ENCODE data around the gene KCNK10.

KCNK10 gene

GRCh38 chr14:88321692-88322503 is 1.2 kb downstream of the KCNK10 start:
- Histone ChIP-seq H3K27ac (ENCODE audit: low read depth in 2 of 2, low read length in 2 of 2) (no peak overlapping the region), H3K9me3 (ENCODE audit: control insufficient read depth in 2 of 2, low read length in 2 of 2) (no peaks in the 10 kb centered on the region), H3K4me1 (ENCODE audit: control insufficient read depth in 2 of 2, insufficient read depth in 2 of 2, low read length in 2 of 2) (peaks cover 0 to 3% of the 10 kb centered on the region in 2 donors), H3K27me3 (ENCODE audit: control insufficient read depth in 2 of 2, insufficient read depth in 2 of 2, low read length in 2 of 2) (peaks cover 54 to 69% of the 10 kb centered on the region in 2 donors), H3K36me3 (ENCODE audit: control insufficient read depth in 2 of 2, insufficient read depth in 2 of 2, low read length in 2 of 2) (no peaks in the 10 kb centered on the region), H3K4me3 (ENCODE audit: low read length in 2 of 2) (no peak overlapping the region), H3K9ac (ENCODE audit: low read depth in 1 of 2, low read length in 2 of 2) (no peak overlapping the region)

DNA sequence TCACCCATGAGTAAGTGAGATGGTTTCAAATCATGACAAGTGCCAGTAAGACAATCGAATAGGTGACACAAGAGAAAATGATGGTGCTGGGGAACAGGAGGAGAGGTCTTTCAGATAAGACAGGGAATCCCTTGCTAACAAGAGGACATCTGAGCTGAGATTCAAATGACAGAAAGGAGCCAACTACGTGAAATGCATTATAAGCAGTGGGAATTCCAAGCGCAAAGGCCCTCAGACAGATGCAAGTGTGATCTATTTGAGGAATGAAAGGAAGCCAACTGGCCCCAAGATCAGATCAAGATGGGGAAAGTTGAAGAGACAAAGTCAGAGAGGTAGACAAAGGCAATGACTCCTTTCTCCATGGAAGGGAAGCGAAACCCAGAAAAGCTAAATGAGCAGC is 4.7 kb downstream of the KCNK10 start:
- Histone ChIP-seq H3K36me3 (ENCODE audit: control insufficient read depth in 2 of 2, insufficient read depth in 2 of 2, low read length in 2 of 2) (no peaks in the 10 kb centered on the region), H3K9ac (ENCODE audit: low read depth in 1 of 2, low read length in 2 of 2) (no peak overlapping the region), H3K27me3 (ENCODE audit: control insufficient read depth in 2 of 2, insufficient read depth in 2 of 2, low read length in 2 of 2) (peaks cover 26 to 43% of the 10 kb centered on the region in 2 donors), H3K9me3 (ENCODE audit: control insufficient read depth in 2 of 2, low read length in 2 of 2) (no peaks in the 10 kb centered on the region), H3K4me3 (ENCODE audit: low read length in 2 of 2) (no peak overlapping the region), H3K4me1 (ENCODE audit: control insufficient read depth in 2 of 2, insufficient read depth in 2 of 2, low read length in 2 of 2) (peaks cover 0 to 3% of the 10 kb centered on the region in 2 donors), H3K27ac (ENCODE audit: low read depth in 2 of 2, low read length in 2 of 2) (no peak overlapping the region)

DNA sequence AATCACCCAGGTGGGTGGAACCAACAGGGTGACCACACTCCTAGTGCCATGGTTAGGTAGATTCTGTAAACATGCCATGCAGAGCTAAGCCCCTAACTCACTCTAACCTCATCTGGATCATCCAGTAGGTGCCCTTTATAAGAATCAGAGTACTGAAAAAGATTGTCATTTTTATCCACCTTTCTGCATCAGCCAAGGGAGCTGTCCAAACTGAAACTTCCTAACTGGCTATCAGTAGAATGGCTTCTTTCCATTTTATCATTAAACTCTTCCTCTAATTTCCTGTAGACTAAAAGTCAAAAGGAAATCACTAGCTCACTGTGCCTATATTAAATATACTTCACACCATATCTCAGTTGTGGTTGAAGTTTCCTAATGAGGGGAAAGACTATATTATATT is 6.5 kb downstream of the KCNK10 start:
- Histone ChIP-seq H3K9ac (ENCODE audit: low read depth in 1 of 2, low read length in 2 of 2) (no peak overlapping the region), H3K9me3 (ENCODE audit: control insufficient read depth in 2 of 2, low read length in 2 of 2) (no peaks in the 10 kb centered on the region), H3K36me3 (ENCODE audit: control insufficient read depth in 2 of 2, insufficient read depth in 2 of 2, low read length in 2 of 2) (no peaks in the 10 kb centered on the region), H3K27me3 (ENCODE audit: control insufficient read depth in 2 of 2, insufficient read depth in 2 of 2, low read length in 2 of 2) (peaks cover 17 to 27% of the 10 kb centered on the region in 2 donors), H3K4me1 (ENCODE audit: control insufficient read depth in 2 of 2, insufficient read depth in 2 of 2, low read length in 2 of 2) (no peaks in the 10 kb centered on the region), H3K27ac (ENCODE audit: low read depth in 2 of 2, low read length in 2 of 2) (no peak overlapping the region), H3K4me3 (ENCODE audit: low read length in 2 of 2) (no peak overlapping the region)

GRCh38 chr14:88312257-88312656 is 10.8 kb downstream of the KCNK10 start:
- Histone ChIP-seq H3K9me3 (ENCODE audit: control insufficient read depth in 2 of 2, low read length in 2 of 2) (no peaks in the 10 kb centered on the region), H3K4me1 (ENCODE audit: control insufficient read depth in 2 of 2, insufficient read depth in 2 of 2, low read length in 2 of 2) (no peaks in the 10 kb centered on the region), H3K4me3 (ENCODE audit: low read length in 2 of 2) (no peak overlapping the region), H3K36me3 (ENCODE audit: control insufficient read depth in 2 of 2, insufficient read depth in 2 of 2, low read length in 2 of 2) (no peaks in the 10 kb centered on the region), H3K9ac (ENCODE audit: low read depth in 1 of 2, low read length in 2 of 2) (no peak overlapping the region), H3K27ac (ENCODE audit: low read depth in 2 of 2, low read length in 2 of 2) (no peak overlapping the region), H3K27me3 (ENCODE audit: control insufficient read depth in 2 of 2, insufficient read depth in 2 of 2, low read length in 2 of 2) (peaks cover 0 to 4% of the 10 kb centered on the region in 2 donors)

DNA sequence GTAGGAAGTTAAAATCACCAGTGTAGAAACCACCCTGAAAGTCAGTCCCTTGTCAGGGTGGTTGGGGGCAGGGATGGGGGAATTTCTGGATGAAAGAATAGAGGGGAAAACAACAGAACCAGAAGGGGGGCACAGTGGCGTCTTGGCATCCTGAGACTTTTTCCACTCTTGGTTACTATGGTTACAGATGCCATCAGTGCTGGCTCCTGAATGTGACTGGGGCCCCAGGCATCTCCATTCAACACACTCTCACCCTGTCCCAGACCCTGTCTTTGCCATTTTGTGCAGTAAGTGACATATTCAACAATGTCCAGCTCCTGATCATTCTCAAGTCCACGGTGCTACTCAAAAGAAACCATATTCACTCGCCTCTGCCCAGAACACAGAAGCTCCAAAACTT is 11.3 kb downstream of the KCNK10 start:
- Histone ChIP-seq H3K27me3 (ENCODE audit: control insufficient read depth in 2 of 2, insufficient read depth in 2 of 2, low read length in 2 of 2) (peaks cover 0 to 4% of the 10 kb centered on the region in 2 donors), H3K9me3 (ENCODE audit: control insufficient read depth in 2 of 2, low read length in 2 of 2) (no peaks in the 10 kb centered on the region), H3K36me3 (ENCODE audit: control insufficient read depth in 2 of 2, insufficient read depth in 2 of 2, low read length in 2 of 2) (no peaks in the 10 kb centered on the region), H3K4me3 (ENCODE audit: low read length in 2 of 2) (no peak overlapping the region), H3K4me1 (ENCODE audit: control insufficient read depth in 2 of 2, insufficient read depth in 2 of 2, low read length in 2 of 2) (no peaks in the 10 kb centered on the region), H3K9ac (ENCODE audit: low read depth in 1 of 2, low read length in 2 of 2) (no peak overlapping the region), H3K27ac (ENCODE audit: low read depth in 2 of 2, low read length in 2 of 2) (no peak overlapping the region)

GRCh38 chr14:88310449-88310848 is 12.6 kb downstream of the KCNK10 start:
- Histone ChIP-seq H3K4me1 (ENCODE audit: control insufficient read depth in 2 of 2, insufficient read depth in 2 of 2, low read length in 2 of 2) (no peaks in the 10 kb centered on the region), H3K27ac (ENCODE audit: low read depth in 2 of 2, low read length in 2 of 2) (no peak overlapping the region), H3K9me3 (ENCODE audit: control insufficient read depth in 2 of 2, low read length in 2 of 2) (no peaks in the 10 kb centered on the region), H3K36me3 (ENCODE audit: control insufficient read depth in 2 of 2, insufficient read depth in 2 of 2, low read length in 2 of 2) (no peaks in the 10 kb centered on the region), H3K27me3 (ENCODE audit: control insufficient read depth in 2 of 2, insufficient read depth in 2 of 2, low read length in 2 of 2) (no peaks in the 10 kb centered on the region), H3K4me3 (ENCODE audit: low read length in 2 of 2) (no peak overlapping the region), H3K9ac (ENCODE audit: low read depth in 1 of 2, low read length in 2 of 2) (no peak overlapping the region)

DNA sequence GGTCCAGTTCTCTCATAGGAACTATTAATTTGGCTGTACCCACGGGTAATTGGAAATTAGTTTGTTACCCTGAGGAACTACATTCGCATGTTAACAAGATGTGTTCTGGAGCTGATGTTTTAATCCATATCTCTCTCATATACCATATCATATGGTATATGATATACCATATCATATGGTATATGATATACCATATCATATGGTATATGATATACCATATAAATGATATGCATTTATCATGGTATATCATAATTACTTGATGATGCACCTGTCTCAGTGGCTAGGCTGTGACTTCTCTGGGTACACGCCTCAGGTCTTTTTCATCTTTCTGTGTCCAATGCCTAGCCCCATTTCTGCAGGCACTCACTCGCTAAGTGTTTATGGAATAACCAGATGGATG is 13.0 kb downstream of the KCNK10 start:
- H3K4me3 ChIP-seq (ENCODE audit: low read length in 2 of 2) = no peak overlapping the region
- no peak overlapping the region for H3K9ac ChIP-seq (ENCODE audit: low read depth in 1 of 2, low read length in 2 of 2)
- H3K27ac ChIP-seq (ENCODE audit: low read depth in 2 of 2, low read length in 2 of 2) = no peak overlapping the region
- H3K9me3 ChIP-seq (ENCODE audit: control insufficient read depth in 2 of 2, low read length in 2 of 2) = no peaks in the 10 kb centered on the region
- no peaks in the 10 kb centered on the region for H3K4me1 ChIP-seq (ENCODE audit: control insufficient read depth in 2 of 2, insufficient read depth in 2 of 2, low read length in 2 of 2)
- no peaks in the 10 kb centered on the region for H3K36me3 ChIP-seq (ENCODE audit: control insufficient read depth in 2 of 2, insufficient read depth in 2 of 2, low read length in 2 of 2)
- no peaks in the 10 kb centered on the region for H3K27me3 ChIP-seq (ENCODE audit: control insufficient read depth in 2 of 2, insufficient read depth in 2 of 2, low read length in 2 of 2)

- H3K9ac ChIP-seq (ENCODE audit: low read depth in 1 of 2, low read length in 2 of 2) = no peak overlapping the region
- H3K27me3 ChIP-seq (ENCODE audit: control insufficient read depth in 2 of 2, insufficient read depth in 2 of 2, low read length in 2 of 2) = no peaks in the 10 kb centered on the region
- H3K27ac ChIP-seq (ENCODE audit: low read depth in 2 of 2, low read length in 2 of 2) = no peak overlapping the region
These were observed 17.3 kb downstream of the KCNK10 start for GRCh38 chr14:88305528-88306322.

DNA sequence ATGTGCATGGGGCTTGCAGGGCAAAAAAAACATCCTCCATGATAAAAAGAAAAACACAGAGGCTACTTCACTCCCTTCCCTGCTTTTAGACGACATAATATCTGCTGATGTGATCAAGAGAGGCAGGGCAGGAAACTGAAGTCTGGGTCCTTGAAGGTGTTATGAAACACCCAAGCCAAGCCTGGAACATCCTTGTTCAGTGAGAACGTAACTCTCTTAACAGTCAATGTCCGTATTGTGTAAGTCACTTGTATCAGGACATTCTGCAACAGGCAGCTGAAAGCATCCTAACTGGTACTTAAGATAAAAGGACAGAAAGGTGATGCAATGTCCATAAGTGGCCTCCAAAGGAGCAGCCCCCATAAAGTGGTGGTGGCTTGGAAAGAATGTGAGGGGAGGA is 20.0 kb downstream of the KCNK10 start:
- Histone ChIP-seq H3K27ac (ENCODE audit: low read depth in 2 of 2, low read length in 2 of 2) (no peak overlapping the region), H3K27me3 (ENCODE audit: control insufficient read depth in 2 of 2, insufficient read depth in 2 of 2, low read length in 2 of 2) (no peaks in the 10 kb centered on the region), H3K36me3 (ENCODE audit: control insufficient read depth in 2 of 2, insufficient read depth in 2 of 2, low read length in 2 of 2) (no peaks in the 10 kb centered on the region)

More at GRCh38 chr14:88305528-88306322, 17.3 kb downstream of the KCNK10 start:
- H3K4me1 ChIP-seq (ENCODE audit: control insufficient read depth in 2 of 2, insufficient read depth in 2 of 2, low read length in 2 of 2) = no peaks in the 10 kb centered on the region
- no peaks in the 10 kb centered on the region for H3K9me3 ChIP-seq (ENCODE audit: control insufficient read depth in 2 of 2, low read length in 2 of 2)
- H3K36me3 ChIP-seq (ENCODE audit: control insufficient read depth in 2 of 2, insufficient read depth in 2 of 2, low read length in 2 of 2) = no peaks in the 10 kb centered on the region
- H3K4me3 ChIP-seq (ENCODE audit: low read length in 2 of 2) = no peak overlapping the region

DNA sequence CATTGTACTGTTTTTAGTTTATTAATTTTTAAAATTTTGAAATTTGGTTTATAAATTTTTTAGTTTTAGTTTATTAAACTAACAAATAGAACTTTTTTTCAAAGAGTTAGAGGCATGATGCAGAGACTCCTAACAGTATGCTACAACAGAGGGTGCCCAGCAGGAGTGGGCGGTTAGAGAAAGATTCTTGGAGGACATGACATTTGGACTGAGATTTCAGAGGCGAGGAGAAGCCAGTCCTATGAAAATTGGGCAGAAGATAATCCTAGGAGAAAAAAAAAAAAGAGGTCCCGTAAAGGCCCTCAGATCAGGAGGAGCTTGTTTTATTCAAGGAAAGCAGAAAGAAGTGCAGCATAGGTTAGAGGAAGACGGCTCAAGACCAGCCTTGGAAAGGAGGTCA is 21.7 kb downstream of the KCNK10 start:
- Histone ChIP-seq H3K9me3 (ENCODE audit: control insufficient read depth in 2 of 2, low read length in 2 of 2) (no peaks in the 10 kb centered on the region), H3K4me3 (ENCODE audit: low read length in 2 of 2) (no peak overlapping the region), H3K27ac (ENCODE audit: low read depth in 2 of 2, low read length in 2 of 2) (no peak overlapping the region), H3K36me3 (ENCODE audit: control insufficient read depth in 2 of 2, insufficient read depth in 2 of 2, low read length in 2 of 2) (no peaks in the 10 kb centered on the region), H3K4me1 (ENCODE audit: control insufficient read depth in 2 of 2, insufficient read depth in 2 of 2, low read length in 2 of 2) (no peaks in the 10 kb centered on the region), H3K9ac (ENCODE audit: low read depth in 1 of 2, low read length in 2 of 2) (no peak overlapping the region), H3K27me3 (ENCODE audit: control insufficient read depth in 2 of 2, insufficient read depth in 2 of 2, low read length in 2 of 2) (no peaks in the 10 kb centered on the region)

More for the DNA sequence above, 20.0 kb downstream of the KCNK10 start:
- Histone ChIP-seq H3K4me1 (ENCODE audit: control insufficient read depth in 2 of 2, insufficient read depth in 2 of 2, low read length in 2 of 2) (no peaks in the 10 kb centered on the region), H3K4me3 (ENCODE audit: low read length in 2 of 2) (no peak overlapping the region), H3K9ac (ENCODE audit: low read depth in 1 of 2, low read length in 2 of 2) (no peak overlapping the region), H3K9me3 (ENCODE audit: control insufficient read depth in 2 of 2, low read length in 2 of 2) (no peaks in the 10 kb centered on the region)

Data from mucosa of rectum (tissue), 2 donors.